Measurements from ENCODE around the gene PATL1.
"Not testable (repeated sequence)": the region's sequence is repeated elsewhere in the genome, so short reads cannot be mapped to it uniquely, and the experiment has no call there.

The PATL1 gene

DNA sequence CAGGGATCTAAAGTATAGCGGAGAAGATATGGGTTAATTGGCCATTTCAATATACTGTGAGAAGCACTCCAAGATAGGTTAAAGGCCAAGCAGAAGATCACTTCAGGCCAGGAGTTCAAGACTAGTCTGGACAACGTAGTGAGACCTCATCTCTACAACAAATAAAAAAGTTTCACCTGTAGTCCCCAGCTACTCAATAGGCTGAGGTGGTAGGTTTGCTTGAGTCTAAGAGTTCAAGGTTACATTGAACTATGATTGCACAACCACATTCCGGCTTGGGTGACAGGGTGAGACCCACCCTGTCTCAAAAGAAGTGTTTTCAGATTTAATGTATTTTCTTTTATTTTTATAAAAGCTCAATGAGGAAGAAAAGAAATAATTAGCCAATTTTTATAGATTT is 25.4 kb downstream of the PATL1 start:
- TF ChIP-seq, protein P1, sequence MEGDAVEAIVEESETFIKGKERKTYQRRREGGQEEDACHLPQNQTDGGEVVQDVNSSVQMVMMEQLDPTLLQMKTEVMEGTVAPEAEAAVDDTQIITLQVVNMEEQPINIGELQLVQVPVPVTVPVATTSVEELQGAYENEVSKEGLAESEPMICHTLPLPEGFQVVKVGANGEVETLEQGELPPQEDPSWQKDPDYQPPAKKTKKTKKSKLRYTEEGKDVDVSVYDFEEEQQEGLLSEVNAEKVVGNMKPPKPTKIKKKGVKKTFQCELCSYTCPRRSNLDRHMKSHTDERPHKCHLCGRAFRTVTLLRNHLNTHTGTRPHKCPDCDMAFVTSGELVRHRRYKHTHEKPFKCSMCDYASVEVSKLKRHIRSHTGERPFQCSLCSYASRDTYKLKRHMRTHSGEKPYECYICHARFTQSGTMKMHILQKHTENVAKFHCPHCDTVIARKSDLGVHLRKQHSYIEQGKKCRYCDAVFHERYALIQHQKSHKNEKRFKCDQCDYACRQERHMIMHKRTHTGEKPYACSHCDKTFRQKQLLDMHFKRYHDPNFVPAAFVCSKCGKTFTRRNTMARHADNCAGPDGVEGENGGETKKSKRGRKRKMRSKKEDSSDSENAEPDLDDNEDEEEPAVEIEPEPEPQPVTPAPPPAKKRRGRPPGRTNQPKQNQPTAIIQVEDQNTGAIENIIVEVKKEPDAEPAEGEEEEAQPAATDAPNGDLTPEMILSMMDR (IDR thresholded peaks at IDR 0.05; ENCODE audit: low read depth, low read length, missing control alignments): no peak
- no peak overlapping the region for H3K4me3 ChIP-seq (replicated peaks; ENCODE audit: low read depth, low read length)
- DNase-seq (ENCODE audit: extremely low read depth, low read depth): no peak

DNA sequence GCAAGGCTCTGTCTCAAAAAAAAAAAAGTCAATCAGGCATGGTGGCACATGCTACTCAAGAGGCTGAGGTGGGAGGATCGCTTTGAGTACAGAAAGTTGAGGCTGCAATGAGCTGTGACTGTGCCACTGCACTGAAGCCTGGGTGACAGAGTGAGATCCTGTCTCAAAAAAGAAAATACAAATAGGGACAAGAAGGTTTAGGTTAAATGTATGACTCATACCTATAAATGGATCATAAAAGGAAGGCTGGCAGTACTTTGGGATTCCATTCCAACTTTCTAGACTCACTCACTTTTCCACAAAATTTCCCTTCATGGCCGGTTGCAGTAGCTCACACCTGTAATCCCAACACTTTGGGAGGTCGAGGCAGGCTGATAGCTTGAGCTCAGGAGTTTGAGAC is 27.7 kb downstream of the PATL1 start:
- TF ChIP-seq, protein P1 (IDR thresholded peaks at IDR 0.05; ENCODE audit: low read depth, low read length, missing control alignments): no peak
- DNase-seq (ENCODE audit: extremely low read depth, low read depth): no peak
- H3K4me3 ChIP-seq (replicated peaks; ENCODE audit: low read depth, low read length): no peak overlapping the region

DNA sequence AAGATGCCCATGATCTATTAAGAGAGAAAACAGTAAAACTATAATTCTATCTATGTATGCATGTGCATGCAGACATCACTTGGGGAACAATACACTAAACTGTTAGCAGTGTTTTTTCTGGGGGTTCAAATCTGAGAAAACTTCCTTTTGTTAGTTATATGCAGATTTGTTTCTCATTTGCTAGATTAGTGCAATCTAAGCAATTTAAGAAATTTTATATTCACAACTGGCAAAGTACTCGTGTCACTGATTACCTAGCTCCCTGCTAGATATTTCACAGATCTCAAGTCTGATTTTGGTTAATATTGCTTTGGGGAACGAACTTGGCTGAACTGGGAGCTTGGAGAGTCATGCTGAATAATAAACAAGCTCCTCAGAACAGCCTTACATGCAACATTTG is 38.3 kb downstream of the PATL1 start:
- no peak for DNase-seq (ENCODE audit: extremely low read depth, low read depth)
- H3K4me3 ChIP-seq (replicated peaks; ENCODE audit: low read depth, low read length): no peak overlapping the region
- TF ChIP-seq, protein P1 (IDR thresholded peaks at IDR 0.05; ENCODE audit: low read depth, low read length, missing control alignments): no peak

DNA sequence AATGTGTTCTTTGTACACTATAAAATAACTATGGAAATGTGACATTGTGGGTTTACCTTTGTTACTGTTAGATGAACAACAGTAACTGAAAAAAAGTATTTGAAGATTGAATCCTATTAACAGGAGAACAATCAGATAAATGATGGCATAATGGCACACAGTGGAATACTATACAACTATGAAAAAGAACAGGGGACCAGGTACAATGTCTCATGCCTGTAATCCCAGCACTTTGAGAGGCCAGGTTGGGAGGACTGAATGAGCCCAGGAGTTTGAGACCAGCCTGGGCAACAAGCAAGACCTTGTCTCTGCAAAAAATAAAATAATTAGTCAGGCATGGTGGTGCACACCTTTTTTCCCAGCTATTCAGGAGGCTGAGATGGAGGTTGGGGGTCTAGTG is 38.8 kb downstream of the PATL1 start:
- no peak for DNase-seq (ENCODE audit: extremely low read depth, low read depth)
- H3K4me3 ChIP-seq (replicated peaks; ENCODE audit: low read depth, low read length): no peak overlapping the region
- TF ChIP-seq, protein P1 (IDR thresholded peaks at IDR 0.05; ENCODE audit: low read depth, low read length, missing control alignments): no peak

DNA sequence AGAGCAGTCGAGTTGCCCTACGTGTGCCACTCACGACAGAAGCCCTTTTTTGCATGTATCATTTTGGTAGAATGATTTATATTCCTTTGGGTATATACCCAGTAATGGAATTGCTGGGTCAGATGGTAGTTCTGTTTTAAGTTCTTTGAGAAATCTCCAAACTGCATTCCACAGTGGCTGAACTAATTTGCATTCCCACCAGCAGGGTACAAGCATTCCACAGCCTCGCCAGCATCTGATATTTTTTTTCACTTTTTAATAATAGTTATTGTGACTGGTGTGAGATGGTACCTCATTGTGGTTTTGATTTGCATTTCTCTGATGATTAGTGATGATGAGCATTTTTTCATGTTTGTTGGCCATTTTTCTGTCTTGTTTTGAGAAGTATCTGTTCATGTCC is 41.9 kb downstream of the PATL1 start:
- H3K4me3 ChIP-seq (replicated peaks; ENCODE audit: low read depth, low read length); DNase-seq (ENCODE audit: extremely low read depth, low read depth): not testable (repeated sequence)

DNA sequence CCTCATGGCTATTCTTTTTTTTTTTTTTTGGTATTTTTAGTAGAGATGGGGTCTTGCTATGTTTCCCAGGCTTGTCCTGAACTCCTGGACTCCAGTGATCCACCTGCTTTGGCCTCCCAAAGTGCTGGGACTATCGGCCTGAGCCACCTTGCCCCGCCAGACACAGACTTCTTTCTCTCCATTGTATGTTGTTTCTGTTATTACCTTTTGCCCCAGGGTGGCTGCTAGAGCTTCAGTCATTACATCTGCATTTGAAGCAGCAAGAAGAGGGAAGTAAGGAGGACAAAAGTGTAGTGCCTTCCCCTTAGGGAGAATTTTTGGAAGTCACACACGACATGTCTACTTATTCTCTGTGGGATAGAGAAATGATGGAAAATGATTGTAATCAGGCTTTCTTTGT is 43.1 kb downstream of the PATL1 start:
- TF ChIP-seq, protein P1 (IDR thresholded peaks at IDR 0.05; ENCODE audit: low read depth, low read length, missing control alignments): no peak
- DNase-seq (ENCODE audit: extremely low read depth, low read depth): no peak
- no peak overlapping the region for H3K4me3 ChIP-seq (replicated peaks; ENCODE audit: low read depth, low read length)

DNA sequence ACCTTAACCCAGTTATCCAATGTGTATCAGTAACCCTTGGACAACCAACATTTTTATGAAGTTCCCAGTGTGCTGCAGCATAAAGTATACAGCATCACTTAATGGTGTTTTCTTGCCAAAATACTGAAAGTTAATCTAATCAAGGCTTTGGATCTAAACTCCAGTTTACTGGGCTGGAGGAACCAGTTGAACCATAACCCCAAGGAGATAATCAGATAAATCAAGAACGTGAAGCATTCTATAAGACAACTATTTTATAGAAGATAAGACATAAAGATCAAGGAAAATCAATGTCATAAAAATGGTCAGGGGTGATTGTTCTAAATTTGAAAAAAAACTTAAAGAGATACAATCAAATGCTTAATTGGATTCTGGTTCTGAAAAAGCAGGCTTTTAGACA is 51.0 kb downstream of the PATL1 start:
- no peak for DNase-seq (ENCODE audit: extremely low read depth, low read depth)
- H3K4me3 ChIP-seq (replicated peaks; ENCODE audit: low read depth, low read length): no peak overlapping the region
- TF ChIP-seq, protein P1 (IDR thresholded peaks at IDR 0.05; ENCODE audit: low read depth, low read length, missing control alignments): no peak
